Stimulated activated CD8-positive, alpha-beta memory T cell treated with anti-CD3 and anti-CD28 coated beads, Interleukin-4, amount 100 ng/mL, for 1 hour (primary cell): Measurements from ENCODE around the gene IKZF3.
"Not testable (repeated sequence)": the region's sequence is repeated elsewhere in the genome, so short reads cannot be mapped to it uniquely, and the experiment has no call there.

Source experiments
- DNase-seq, 2 donors: peaks; one replicate each; pipeline ENCODE4 v3.0.0-alpha.2; 2020; ENCODE audit warnings: low read depth in 2 of 2, low spot score in 1 of 2

The IKZF3 gene

GRCh38 chr17:39757176-39757662, 106.9 kb downstream of the IKZF3 start:
- DNase-seq = no peak

GRCh38 chr17:39756380-39757079, 107.6 kb downstream of the IKZF3 start:
- no peak for DNase-seq

- no peak for DNase-seq
These were observed 108.3 kb downstream of the IKZF3 start for GRCh38 chr17:39755554-39756379.

GRCh38 chr17:39754958-39755553, 109.1 kb downstream of the IKZF3 start:
- DNase-seq = no peak

DNA sequence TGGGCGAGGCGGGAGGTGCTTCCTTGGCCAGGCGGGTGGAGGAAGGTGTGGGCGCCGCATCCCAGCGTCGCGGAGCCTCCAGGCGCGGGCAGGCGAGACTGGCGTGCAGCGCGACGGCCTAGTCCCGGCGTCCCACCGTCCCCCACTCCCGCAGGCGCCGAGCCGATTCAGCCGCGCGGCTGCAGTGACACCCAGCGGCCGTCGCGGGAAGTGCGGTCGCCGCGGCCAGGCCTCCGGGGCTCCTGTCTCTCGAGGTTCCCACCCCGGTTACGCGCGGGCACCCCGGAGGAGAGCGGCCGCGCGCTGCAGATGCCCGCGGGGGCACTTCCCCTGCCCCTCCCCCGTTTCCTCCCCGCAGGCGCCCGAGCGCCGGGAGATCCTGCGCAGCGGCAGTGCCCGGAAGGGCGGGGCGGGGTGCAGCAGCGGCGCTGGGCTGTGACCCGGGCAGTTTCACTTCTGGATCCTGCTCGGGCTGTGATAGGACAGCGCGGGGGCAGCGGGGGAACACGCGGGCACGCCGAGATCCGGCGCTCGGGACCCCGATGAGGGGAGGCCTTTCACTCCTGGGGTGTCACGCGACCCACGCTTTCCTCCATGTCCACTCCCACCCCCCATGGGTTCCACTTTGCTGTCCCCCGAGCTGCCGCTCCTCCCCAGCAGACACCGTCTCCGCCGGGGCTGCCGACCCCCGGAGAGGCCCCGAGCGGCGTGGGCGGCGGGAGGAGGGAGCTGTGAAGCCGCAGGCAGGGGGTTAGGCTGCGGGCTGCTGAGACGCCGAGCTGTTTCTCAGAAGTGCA, 109.8 kb downstream of the IKZF3 start:
- peak; percentile 88 to 94 for DNase-seq

- DNase-seq = peak; percentile 50 to 54
These were observed 110.5 kb downstream of the IKZF3 start for GRCh38 chr17:39753514-39754160.

DNA sequence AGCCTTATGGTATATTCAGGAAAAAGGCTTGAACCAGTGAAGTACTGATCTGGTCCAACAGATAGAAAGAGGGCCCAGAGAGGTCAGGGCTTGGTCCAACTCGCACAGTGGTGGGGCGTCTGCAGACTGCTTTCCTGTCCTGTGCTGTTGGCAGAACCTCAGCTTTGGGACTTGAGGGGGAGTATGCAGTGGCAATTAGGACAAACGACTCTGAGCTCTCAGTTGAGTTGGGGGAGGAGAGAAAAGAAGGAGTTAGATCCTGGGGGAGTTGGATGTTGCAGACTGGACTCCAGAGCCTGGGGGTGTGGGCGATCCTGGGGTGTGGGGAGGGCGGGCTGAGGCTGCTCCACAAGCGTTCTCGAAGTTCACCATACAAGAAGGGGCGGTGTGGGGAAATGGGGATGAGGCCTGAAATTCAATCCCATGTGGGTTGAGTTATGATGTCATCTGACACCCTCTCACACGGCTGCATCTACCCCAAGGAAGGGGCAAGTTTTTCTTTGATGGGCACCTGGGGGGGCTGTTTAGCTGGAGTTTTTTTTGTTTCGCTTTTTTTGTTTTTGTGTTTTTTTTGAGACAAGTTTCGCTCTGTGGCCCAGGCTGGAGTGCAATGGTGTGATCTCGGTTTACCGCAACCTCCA, 111.8 kb downstream of the IKZF3 start:
- DNase-seq = no peak

- DNase-seq = no peak
These were observed 112.5 kb downstream of the IKZF3 start for GRCh38 chr17:39751637-39752036.

- no peak for DNase-seq
These were observed 113.0 kb downstream of the IKZF3 start for GRCh38 chr17:39751016-39751543.

- no peak for DNase-seq
These were observed 113.7 kb downstream of the IKZF3 start for GRCh38 chr17:39750131-39751015.

- DNase-seq = not testable (repeated sequence)
These were observed 115.6 kb downstream of the IKZF3 start for GRCh38 chr17:39748444-39749034.

DNA sequence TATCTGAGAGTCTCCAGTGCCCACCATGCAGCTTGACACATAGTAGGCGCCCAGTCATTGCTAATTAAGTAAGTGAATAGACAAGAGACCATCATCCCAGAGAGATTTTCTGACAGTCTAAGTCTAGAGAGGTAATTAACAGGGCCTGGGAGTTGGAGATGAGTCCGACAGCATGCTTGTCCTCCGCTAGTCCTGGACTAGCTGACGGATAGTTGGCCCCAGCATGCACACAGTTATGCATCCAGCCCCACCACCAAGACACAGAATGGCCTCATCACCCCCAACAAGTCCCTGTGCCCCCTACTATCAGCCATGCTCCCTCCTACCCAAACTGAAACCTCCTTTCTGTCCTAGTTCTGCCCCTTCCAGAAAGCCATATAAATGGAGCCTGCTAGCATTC, 116.4 kb downstream of the IKZF3 start:
- no peak for DNase-seq

GRCh38 chr17:39746145-39746461, 118.0 kb downstream of the IKZF3 start:
- DNase-seq = no peak

GRCh38 chr17:39745335-39746144, 118.6 kb downstream of the IKZF3 start:
- no peak for DNase-seq

DNA sequence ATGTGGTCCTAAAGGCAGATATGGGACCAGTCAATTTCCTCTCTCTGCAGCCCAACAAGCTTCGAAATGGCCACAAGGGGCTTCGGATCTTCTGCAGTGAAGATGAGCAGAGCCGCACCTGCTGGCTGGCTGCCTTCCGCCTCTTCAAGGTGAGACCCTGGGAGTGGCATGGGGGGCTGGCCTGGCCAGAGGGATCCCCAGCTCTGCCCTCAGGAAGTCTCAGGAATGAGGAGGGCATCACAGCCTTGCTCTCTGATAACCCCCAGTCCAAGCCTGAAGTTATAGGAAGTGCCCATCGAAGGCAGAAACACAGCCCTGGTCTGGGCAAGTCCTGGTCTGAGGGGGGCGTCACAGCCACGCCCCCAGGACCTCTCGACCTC, 119.3 kb downstream of the IKZF3 start:
- DNase-seq = no peak

DNA sequence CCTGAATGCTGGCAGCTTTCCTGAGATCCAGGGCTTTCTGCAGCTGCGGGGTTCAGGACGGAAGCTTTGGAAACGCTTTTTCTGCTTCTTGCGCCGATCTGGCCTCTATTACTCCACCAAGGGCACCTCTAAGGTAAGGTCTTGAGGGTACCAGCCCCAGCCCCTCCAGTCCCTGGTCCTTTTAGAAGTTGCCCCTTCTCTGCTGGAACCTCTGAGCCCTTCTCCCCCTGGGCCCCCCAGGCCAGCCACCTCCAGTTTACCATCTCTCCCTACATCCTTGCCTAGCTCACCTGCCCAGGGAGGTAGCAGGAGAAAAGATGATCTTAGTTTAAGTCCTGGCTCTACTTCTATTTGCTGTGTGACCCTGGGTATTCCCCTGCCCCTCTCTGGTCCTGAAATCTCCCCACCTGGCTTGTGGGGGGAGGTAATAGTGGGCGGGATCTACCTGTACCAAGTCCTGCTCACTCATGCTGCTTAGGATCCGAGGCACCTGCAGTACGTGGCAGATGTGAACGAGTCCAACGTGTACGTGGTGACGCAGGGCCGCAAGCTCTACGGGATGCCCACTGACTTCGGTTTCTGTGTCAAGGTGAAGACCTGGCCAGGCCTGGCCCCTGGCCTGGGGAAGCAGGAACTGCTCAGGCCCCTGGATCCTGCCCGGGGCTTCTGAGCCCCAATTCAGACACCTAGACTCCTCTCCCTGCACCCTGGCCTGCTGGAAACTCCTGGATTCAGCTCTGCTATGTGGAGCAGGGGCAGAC, 119.9 kb downstream of the IKZF3 start:
- DNase-seq = no peak

GRCh38 chr17:39742856-39743436, 121.2 kb downstream of the IKZF3 start:
- DNase-seq = no peak
